ENCODE measurements around the gene MCF2L.
"Not testable (repeated sequence)": the region's sequence is repeated elsewhere in the genome, so short reads cannot be mapped to it uniquely, and the experiment has no call there.

The MCF2L gene

DNA sequence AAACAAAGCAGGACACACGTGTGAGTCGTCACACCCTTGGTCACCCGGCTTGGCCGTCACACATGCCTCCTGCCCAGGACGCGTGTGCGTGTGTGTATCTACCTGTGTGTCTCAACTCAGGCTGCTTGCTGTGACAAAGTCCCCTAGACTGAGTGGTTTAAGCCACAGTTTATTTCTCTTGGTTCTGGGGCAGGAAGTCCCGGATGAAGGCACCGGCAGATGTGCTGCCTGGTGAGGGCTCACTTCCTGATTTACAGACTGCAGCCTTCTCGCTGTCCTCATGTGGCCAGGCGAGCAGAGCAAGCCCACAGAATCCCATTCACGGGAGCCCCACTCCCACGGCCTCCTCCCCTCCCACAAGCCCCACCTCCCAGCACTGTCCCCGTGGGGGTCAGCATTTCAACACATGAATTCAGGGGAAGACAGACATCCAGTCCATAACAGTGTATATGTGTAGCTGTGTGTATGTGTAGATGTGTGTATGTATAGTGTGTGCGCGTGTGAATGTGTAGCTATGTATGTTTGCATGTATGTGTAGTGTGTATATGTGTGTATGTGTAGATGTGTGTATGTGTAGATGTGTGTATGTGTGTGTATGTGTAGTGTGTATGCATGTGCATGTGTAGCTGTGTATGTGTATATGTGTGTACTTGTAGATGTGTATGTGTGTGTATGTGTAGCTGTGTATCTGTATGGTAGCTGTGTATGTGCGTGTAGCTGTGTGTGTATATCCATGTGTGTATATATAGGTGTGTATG lies 51.5 kb downstream of the MCF2L start:
- DNase-seq = no peak

DNA sequence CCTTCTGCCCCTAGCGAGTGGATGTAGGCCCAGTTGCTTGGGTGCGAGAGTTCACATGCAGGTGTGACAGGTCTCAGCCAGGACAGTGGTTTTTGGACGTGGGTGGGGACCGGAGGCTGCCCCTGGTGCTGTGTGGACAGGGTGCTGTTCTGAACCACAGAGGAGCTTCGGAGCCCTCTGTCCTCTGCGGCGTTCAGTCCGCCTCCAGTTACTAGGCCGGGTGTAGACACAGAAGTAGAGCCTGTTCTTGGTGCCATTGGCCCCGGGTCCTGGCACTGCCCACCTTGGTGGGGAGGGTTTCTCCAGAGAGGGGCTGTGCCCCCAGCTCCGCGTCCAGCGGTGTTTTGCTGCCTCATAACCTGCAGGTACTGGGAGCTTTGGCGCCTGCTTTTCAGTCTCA lies 52.4 kb downstream of the MCF2L start:
- no peak for DNase-seq

DNA sequence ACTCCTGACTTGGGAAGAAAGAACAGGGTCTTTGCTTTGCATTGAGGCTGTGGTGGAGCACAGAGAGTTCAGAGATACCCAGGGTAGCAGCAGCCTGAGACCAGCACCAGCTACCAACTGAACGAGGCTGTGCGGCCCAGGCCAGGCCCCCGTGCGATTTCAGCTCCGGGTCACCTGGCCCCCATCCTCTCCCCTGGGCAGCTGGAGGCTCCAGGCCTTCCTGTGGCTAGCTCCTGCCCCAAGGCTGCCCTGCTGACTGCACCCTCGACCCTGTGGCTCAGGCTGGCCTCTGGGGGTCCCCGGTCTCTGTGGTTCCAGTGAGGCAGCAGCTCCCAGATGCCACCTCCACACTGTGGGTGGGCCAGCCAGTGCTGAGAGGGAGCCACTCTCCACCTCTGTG lies 52.8 kb downstream of the MCF2L start:
- no peak for DNase-seq

DNA sequence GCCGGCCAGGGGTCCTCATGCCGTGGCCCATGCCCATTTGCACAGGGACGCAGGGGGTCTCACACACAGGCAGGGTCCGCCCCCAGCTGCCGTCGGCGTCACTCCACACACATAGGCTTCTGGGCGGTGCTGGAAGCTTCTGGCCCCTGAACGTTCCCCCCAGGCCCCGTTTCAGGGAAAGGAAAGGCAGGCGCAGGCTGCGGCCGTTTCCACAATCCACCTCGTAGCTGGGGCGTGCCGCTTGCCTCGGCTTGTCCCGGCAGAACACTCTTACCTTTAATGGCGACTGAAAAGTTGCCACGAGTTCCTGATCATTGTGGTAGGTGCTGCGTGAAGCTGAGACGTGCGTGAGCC lies 53.4 kb downstream of the MCF2L start:
- DNase-seq = no peak

DNA sequence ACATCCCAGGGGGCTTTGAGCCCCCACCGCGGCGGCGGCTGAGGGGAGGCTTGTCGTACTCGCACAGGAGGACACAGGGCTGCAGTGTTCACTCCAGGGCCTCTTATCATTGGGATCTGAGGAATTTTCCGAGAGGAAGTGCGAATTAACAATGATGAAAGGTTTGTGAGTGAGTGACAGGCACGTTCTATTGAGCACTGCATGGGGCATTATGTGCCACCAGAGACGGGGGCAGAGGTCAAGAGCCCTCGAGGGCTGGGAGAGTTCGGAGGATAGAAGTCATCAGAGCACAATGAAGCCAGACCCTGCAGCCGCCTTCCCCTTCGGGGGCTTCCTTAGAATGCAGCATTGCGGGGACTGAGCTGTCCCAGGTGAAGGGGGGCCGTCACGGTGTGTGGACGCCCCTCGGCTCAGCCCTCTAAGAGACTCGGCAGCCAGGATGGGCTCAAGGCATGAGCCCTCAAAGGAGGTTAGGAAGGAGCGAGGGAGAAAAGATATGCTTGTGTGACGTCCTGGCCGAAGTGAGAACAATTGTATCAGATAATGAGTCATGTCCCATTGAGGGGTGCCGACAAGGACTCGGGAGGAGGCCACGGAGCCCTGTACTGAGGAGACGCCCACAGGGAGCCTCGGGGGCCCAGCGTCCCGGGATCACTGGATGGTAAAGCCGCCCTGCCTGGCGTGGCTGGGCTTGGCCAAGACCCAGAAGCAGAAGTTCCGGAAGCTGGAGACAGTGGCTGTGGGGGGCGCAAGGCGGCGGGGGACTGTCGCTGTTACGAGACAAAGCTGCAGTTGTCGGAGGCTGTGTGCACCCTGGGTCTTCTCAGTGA lies 53.9 kb downstream of the MCF2L start:
- DNase-seq = no peak

DNA sequence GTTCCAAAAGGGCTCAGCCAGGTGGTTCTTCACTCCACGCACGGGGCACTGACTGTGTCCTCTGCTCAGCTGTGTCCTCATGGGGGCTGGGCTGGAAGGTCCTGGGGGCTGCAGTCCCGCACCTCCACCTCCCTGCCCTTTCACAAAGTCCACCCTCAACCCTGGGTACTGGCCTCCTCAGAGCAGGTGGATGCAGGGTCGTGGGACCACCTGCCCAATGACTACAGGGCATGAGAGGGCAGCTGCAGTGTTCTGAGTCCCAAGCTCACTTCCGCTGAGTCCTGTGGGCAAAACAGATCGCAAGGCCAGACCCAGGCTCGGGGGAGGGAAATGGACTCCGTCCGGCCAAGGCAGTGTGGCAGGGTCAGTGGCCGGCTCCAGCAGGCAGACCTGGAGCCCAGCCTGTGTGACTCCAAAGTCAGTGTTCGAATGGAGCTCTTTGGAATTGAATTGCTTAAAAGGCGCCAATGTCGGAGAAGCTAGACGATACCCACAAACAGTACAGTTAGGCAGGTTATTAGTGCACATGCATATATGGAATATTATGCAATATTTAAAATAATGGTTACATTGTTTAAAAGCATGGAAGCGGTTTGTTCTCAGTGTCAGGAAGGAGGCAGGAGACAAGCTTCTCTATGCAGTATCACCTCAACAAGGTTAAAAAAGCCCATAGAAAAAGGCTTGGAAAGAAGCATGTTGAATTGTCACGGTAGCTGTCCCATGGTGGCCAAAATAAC lies 54.8 kb downstream of the MCF2L start:
- no peak for DNase-seq

DNA sequence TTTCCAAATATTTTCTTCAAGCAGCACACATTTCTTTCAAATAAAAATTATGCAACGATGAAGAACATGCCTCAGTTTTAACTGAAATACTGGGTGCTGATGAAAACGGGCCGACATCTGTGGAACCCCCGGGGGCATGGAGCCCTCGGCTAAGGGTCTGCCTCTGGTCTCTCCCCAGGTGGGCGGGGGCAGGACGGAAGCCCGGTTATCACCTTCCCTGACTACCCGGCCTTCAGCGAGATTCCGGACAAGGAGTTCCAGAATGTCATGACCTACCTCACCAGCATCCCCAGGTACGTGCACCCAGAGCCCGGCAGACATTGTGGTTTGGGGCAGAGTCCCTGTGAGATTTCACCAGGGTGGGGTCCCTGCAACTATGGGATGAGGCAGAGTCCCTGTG lies 55.5 kb downstream of the MCF2L start:
- no peak for DNase-seq

DNA sequence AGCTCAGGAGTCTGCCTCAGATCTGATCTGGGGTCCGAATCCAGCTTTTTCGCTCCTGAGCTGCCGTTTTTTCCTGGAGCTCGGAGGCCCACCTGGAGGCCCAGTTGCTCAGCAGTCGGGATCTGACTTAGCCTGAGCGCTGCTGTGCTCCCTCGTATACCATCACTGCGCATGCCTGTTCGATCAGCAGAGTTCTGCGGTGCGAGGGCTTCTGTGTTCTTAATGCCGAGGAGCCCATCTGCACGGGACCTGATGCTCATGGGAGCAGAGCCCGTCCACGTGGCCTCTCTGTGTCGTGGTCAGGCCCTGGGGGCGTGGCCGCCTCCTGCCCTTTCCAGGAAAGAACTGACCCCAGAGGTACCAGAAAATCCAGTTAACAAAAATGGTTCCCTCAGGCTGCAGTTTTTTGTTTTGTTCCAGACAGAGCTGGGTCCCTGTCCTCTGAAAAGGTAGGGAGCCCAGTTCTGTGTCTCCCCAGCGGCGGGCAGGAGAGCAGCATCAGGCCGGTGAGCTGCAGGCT lies 57.4 kb downstream of the MCF2L start:
- no peak for DNase-seq

DNA sequence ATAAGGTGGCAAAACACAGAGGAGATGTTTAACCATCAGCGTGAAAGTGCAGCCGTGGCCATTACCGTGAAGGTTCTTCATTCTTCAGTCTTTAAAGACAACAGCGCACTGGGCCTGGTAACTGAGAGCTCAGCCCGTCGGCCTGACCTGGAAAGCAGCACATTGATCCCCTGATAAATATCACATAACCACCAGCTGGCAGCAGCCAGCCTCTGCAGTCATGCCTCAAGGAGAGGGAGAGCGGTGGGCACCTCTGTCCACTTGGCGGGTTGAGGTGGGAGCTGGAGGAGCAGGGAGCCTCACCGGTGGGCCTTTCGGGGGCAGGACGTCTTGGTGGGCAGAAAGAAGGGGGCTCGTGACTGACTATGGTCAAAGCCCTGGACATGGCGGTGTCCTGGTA lies 58.1 kb downstream of the MCF2L start:
- no peak for DNase-seq

DNA sequence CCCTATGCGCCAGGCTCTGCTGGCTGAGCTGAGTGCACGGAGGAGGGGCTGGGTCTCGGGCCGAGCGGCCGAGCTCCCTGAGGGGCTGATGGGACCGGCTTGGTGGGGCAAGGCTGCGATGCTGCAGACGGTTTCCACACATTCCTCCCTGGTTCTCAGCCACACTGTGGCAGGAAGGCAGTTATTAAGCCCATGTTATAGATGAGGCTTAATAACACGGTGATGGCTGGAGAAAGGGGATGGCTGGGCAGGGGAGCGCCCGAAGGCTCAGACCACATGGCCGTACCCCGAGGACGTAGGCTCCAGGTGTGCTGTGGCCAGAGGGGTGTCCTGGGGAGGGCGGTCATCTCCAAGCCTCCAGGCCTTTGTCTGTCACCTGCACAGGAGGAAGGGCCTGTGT lies 58.6 kb downstream of the MCF2L start:
- no peak for DNase-seq

DNA sequence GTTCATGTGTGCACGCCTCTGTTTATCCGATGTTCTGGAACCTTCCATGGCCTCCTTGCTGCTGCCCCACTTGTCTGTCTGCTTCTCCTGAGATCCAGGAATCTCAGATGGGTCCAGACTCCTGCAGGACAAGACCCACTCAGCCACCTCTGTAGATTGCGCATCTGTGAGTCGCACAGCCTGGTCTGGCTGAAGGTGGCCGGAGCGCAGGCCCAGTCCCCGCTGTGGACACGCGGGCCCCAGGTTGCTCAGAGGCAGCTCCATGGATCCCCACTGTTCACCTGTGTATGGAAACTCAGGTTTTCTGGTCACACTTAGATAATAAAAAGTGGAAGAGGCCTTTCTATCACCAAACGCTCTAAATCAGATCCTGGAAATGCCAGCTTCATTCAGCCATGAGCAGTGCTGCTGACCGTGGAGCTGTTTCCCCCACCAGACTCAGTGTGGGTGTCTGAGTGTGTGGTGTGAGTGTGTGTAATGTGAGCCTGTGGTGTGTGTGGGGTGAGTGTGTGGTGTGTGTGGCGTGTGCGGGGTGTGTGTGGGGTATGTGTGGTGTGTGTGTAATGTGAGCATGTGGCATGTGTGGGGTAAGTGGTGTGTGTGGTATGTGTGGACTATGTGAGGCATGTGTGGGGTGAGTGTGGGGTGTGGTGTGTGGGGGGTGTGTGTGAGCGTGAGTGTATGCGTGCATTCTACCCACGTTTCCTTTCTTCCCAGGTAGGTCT lies 59.5 kb downstream of the MCF2L start:
- DNase-seq = no peak

DNA sequence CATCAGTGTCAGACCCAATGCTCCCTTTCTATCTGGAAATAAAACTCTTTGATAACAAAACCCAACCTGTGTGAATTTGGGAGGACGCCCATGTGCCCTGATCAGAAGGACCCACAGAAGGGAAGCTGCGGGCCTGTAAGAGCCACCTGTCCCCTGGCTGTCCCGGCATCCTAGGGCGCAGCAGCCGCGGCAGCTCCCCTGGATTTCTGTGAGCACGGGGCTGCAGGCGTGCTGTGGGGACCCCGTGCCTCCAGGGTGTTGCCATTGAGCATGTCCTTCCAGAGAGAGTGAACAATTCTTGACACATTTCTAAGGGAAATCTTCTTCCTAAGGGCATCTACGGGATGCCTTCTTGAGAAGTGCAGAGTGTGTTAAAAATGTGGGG lies 60.0 kb downstream of the MCF2L start:
- DNase-seq = no peak

DNA sequence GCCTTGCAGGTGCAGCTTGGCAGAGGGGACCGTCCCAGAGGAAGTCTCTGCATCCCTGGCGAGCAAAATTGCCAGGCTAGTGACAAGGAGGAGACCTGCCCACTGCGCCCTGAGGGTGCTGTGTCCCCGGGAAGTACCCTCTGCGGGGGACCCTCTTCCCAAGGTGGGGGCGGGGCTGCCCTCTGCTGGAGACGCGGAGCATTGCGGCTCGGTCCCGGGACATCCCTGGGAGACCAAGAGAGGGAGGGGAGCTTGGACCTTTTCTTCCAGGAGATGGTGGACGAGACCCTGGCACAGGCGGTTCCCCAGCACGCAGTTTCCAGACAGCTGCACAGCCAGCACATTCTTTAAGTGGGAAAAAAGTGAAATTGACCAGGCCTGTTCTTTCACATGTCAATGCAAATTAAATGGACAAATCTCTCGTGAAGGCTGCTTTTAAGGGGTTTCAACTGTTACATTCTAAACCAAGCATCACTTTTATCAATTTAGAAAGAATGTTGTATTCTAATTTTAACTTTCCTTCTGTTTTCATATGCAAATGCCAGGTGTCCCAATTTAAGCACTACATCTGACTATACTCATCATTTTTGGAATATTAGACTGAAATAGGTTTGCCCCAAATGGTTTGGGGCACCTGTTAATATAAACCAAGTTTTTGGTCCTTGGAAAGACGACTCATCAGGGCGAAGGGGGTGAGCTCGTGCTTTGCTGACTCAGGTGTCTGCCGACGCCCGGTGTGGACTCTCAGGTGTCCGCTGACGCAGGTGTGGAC lies 60.7 kb downstream of the MCF2L start:
- peak; percentile 9 for DNase-seq

DNA sequence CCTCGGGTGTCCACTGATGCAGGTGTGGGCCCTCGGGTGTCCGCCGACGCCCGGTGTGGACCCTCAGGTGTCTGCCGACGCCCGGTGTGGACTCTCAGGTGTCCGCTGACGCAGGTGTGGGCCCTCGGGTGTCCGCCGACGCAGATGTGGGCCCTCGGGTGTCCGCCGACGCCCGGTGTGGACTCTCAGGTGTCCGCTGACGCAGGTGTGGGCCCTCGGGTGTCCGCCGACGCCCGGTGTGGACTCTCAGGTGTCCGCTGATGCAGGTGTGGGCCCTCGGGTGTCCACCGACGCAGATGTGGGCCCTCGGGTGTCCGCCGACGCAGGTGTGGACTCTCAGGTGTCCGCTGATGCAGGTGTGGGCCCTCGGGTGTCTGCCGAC lies 61.2 kb downstream of the MCF2L start:
- DNase-seq = not testable (repeated sequence)

DNA sequence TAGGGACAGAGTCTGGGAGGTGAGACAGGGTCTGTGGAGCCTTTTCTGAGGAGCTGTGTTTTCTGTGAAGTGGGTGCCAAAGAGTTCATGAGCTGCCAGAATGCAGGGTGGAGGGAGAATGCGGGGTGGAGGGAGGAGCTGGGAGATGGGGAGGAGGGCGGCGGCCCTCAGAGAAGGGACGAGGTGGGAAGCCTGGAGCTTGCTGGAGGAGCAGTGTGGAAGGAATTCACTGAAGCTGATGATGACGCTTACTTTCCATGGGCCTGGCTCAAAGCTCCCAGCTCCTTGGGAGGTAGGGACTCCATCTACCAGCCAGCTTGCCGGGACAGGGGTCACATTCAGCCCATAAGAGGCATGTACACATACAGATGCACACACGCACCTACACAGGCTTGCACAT lies 62.5 kb downstream of the MCF2L start:
- DNase-seq = no peak

DNA sequence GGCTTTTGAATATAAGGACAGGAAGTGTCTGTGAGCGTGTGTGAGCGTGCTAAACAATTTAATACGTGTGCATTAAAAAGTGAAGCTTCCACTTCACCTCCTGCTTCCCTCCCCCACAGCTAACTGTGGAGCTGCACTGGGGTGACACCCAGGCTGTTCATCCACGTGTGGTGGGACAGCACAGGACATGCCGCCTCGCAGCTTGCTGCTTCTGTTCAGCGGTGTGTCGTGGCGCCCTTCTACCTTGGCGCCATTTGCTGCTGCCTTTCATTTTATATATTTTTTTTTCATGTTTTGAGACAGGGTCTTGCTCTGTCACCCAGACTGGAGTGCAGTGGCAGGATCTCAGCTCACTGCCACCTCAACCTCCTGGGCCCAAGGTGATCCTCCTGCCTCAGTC lies 63.3 kb downstream of the MCF2L start:
- no peak for DNase-seq

DNA sequence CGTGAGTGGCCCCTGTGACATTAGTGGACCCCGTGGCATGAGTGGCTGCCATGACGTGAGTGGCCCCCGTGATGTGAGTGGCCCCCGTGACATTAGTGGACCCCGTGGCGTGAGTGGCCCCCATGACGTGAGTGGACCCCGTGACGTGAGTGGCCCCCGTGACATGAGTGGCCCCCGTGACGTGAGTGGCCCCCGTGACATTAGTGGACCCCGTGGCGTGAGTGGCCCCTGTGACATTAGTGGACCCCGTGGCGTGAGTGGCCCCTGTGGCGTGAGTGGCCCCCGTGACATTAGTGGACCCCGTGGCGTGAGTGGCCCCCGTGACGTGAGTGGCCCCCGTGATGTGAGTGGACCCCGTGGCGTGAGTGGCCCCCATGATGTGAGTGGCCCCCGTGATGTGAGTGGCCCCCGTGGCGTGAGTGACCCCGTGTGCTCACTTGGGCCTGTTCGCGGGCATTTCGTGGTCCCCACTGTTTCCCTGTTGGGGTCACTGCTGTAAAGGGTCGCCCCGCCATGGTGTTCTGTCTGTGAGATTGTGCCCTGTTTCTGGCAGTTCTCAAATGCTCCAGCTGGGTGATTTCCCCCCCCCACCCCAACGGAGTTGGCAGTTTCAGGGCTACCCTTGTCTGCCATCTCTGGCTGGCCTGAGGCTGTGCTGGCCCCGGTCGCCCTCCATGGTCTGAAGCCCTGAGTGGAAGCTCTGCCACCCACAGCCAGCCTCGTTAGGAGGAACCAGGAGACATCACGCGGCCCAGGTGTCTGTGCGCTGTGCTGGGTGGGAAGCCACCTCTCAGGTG lies 64.2 kb downstream of the MCF2L start:
- DNase-seq = no peak

DNA sequence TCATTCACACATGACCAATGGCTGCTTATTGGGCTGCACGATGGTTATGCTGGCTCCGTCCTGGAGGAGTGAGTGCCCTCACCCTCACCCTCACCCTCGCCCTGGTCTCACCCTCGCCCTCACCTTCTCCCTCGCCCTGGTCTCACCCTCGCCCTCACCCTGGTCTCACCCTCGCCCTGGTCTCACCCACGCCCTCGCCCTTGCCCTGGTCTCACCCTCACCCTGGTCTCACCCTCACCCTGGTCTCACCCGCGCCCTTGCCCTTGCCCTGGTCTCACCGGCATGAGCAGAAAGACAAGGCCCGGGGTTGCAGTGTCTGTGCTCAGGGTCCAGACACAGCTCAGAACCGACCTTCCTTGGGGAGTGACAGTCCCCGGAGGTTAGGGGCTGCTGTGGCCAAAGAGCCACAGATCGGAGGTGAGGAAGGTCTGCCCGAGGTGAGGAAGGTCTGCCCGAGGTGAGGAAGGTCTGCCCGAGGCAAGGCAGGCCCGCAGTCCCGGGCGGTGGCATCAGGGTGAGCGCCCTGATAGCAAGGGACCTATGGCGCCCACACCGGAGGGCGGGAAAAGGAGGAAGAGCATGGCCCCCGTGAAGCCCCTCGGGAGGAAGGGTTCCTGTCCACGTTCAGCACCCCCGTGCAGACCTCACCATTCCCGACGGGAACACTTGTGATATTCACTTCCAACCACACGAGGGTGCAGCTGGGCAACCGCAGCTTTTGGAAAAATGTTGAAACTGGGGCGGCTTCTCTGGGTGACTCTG lies 65.6 kb downstream of the MCF2L start:
- peak; percentile 16 for DNase-seq

DNA sequence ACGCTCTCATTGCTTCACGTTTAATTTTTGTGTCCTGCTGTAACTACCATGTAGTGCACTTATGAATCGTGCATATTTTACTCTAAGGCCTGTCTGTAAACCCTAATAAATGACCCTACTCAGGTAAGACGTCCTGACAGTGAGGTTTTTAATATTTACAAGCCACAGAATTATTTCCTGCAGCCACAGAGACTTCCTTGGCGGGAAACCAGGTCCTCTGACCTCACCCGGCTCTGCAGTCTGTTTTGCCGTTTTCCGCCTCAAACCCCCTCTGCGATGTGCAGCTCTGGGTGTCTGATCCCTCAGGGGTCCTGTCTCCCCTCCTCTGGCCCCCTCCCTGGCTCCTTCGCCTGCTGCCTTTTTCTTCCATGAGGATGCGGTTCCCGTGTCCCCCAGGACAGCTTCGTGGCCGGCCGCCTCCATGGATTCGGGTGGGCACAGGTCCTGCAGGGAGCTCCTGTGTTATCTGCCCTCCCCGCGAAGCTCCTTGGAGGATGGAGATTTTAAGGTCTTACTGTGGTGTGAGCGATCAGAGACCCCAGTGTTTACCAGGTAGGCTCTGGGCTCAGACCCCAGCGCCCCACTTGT lies 66.3 kb downstream of the MCF2L start:
- DNase-seq = no peak

DNA sequence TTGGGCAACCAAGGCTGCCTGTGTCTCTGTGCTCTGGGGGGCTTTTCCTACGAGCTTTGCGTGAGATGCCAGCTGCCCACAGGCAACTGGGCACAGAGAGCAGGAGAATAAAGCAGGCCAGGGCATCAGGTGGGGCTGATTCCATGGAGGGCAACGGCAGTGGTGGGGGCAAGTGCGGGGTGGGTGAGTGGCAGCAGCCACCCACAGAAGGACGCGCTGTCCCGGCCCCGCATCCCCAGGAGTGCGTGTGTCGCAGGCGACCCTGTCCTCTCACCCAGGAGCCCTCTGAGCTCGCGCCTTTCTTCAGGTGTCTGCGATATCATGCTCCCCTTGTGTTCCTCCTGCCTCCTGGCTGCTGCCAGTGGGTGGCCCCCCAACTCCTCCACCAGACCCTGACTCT lies 67.4 kb downstream of the MCF2L start:
- no peak for DNase-seq
